ENCODE measurements around the gene ZBTB46.
A peak's percentile ranks its signal among the peaks of the same experiment; 100 is the strongest.

Gene ZBTB46

GRCh38 chr20:63858393-63859165 is 27.5 kb upstream of the ZBTB46 start (continued):
- TF ChIP-seq ZNF518A (tag by site-specific recombination; conservative IDR thresholded peaks at IDR 0.05; ENCODE audit: low read depth) (no peak), HOXC10 (CRISPR knock-in tag; IDR thresholded peaks at IDR 0.05) (no peak), GLIS1 (tag by site-specific recombination; IDR thresholded peaks at IDR 0.05) (peak; percentile 74), ZBTB44 (tag by site-specific recombination; IDR thresholded peaks at IDR 0.05) (no peak), ZNF280D (tag by site-specific recombination; IDR thresholded peaks at IDR 0.05) (no peak), SP3 (tag by site-specific recombination; IDR thresholded peaks at IDR 0.05) (no peak), ZNF37A (tag by site-specific recombination; IDR thresholded peaks at IDR 0.05) (no peak), PRDM10 (tag by site-specific recombination; IDR thresholded peaks at IDR 0.05) (no peak), ZBTB17 (tag by site-specific recombination; IDR thresholded peaks at IDR 0.05) (no peak), EGR2 (tag by site-specific recombination; IDR thresholded peaks at IDR 0.05; ENCODE audit: low read depth) (peak; percentile 83), ZBTB7A (tag by site-specific recombination; IDR thresholded peaks at IDR 0.05; ENCODE audit: low read depth) (no peak), ZNF580 (tag by site-specific recombination; IDR thresholded peaks at IDR 0.05) (no peak), ZNF830 (tag by site-specific recombination; IDR thresholded peaks at IDR 0.05; ENCODE audit: low read depth) (no peak), ZNF292 (tag by site-specific recombination; IDR thresholded peaks at IDR 0.05; ENCODE audit: borderline replicate concordance, low read depth) (no peak)
